Tongue (tissue), 2 donors: ENCODE data around the gene FOXC2. TPM values are rescaled to one million over a fixed set of nuclear protein-coding genes. Genes with fewer than 3 reads are reported as not detected.

Experiments
- DNase-seq: peaks from one replicate; pipeline ENCODE4 v3.0.0-alpha.2; 2015
- total RNA-seq: library from RNA; depleted of rRNA; stranded (reverse); fragments of >200 nt; gene quantifications from one replicate; pipeline ENCODE4 v1.2.3, GENCODE V29; 2014

The FOXC2 gene
- total RNA-seq, 1 donor from 2014 or later = 1.0 TPM

DNA sequence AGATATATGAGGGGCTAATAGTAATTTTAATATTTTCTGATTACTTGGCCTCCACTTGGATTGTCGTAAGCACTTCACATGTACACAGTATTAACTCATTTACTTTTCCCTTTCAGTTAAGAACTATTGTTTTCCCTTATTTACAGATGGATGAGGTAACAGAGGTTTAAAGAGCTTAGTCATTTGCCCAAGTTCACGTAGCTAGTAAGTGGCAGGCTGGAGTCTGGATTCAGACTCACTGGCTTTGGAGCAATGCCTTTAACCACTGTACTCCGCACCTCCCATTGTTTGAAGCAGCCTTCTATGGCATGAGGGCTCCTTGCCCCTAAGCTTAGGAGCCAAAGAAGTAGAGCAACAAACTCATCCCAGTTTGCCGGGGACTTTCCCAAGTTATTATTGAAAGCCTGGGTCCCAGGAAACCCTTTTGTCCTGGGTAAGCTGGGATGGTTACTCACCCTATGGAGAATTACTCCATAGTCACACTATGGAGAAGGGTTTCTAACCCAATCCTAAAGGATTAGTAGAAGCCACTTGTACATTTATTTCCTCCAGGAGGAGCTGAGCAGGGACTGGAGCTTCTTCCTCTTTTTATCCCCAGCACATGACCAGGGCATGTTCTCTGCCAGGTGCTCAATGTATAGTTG, 24.0 kb downstream of the FOXC2 start:
- no peak for DNase-seq

- no peak for DNase-seq
Observed at GRCh38 chr16:86591270-86591669, 24.6 kb downstream of the FOXC2 start.

DNA sequence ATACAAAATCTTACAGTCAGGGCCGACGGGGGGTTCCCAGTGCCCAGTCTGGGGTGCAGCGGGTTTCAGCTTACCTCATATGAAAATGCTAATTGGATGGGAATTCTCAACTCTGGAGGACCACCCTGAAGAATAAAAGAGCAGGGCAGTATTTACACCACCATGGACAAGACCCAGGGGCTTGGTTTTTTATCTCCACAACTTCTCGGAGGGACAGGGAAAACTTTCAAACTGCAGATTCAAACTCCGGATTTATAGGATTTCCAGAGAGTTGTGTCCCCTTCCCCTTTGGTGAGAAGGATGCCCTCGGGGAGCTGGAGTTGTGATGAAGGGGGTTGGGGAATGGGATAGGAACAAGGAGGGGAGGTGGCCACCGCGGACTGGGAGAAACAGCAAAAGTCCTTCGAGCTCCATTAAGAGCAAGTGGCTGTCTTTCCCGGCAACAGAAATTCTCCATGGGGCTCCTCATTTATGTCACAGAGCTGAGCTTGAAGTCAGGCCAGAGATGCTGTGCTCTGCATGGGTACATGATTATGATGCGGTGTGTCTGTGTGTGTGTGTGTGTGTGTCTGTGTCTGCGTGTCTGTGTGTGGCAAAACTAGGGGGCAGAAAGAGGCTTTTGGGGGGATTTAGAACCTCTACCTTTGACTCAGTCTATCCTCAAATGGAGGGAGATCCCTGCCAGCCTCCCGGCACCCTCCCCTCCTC, 27.4 kb downstream of the FOXC2 start:
- no peak for DNase-seq

DNA sequence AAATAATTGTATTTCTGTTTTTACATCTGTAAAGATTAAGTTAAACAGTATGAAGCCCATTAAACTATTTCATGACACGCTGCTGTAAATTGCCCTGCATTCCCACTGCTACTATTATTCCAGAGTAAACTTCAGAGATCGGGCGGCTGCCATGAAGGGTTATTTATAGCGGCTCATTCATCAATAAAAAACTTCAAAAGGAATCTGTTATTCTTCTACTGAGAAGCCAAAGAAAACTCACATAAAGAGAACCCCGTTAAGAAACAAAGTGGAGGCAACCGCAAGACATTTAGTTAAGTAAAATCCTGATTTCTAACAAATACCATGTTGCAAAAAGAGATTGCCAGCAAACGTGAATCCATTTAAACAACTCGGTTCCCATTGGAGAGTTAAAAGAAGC, 28.1 kb downstream of the FOXC2 start:
- no peak for DNase-seq

- DNase-seq = no peak
Observed at GRCh38 chr16:86595983-86596605, 29.5 kb downstream of the FOXC2 start.

DNA sequence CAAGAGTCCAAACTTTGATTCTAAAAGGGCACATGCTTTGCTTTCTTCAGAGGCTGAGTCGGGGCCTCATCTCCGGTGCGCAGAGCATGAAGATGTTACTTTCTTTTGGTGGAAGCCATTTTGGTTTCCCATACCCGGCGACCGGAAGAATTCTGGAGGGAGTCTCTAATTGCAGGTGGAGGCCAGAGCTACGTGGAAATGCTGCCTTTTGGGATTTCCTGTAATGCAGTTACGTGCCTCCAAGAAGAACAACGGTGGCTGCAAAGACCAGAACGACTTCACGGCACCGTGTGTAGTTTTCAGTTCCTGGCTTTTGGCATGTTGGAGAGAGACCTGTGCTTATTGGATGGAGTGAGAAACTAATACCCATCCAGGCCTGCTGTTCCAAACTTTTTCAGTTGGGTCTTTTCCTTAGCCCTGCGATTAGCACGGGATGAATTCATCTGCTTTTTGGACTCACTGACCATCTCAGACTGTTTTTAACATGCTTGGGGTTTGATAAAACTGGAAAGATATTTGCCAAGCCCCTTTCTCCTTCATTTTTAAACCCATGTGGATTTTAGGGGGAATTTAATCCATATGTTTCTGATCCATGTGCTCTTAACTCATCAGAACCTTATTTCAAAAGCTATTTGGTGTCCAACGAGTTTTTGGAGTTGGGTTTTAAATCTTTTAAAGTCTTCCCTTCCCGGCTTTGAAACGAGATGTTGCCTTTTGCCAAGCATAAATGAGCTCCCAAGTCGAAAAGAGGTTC, 30.7 kb downstream of the FOXC2 start:
- no peak for DNase-seq

DNA sequence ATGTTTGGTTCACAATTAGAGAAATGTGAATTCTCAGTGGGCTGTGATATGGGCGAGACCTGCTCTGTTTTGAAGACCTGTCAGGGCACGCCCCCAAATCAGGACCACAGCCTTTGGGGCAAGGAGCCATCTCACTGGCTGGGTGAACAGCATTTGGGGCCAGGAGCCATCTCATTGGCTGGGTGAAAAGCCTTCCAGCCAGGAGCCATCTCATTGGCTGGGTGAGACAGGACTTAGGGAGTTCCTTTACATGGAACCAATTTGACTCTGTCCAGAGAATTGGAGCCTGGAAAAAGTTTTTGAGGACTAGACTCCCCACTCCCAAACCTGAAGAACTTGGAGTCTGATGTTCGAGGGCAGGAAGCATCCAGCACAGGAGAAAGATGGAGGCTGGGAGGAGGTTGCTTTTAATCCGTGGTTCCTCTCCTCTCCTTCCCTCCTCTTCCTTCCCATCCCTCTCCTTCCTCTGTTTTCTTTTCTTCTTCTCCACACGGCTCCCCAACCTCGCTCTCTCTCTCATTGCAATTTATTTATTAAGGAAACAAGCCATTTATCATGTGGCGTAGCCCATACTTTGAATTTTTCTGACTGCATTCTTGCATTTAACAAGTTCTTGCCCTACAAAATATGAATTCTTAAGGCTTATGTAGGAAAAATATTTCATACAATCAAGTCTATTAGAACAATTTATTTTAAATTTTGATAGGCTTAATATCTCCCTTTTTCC, 31.4 kb downstream of the FOXC2 start:
- DNase-seq = no peak

GRCh38 chr16:86598607-86599565, 32.3 kb downstream of the FOXC2 start:
- no peak for DNase-seq

DNA sequence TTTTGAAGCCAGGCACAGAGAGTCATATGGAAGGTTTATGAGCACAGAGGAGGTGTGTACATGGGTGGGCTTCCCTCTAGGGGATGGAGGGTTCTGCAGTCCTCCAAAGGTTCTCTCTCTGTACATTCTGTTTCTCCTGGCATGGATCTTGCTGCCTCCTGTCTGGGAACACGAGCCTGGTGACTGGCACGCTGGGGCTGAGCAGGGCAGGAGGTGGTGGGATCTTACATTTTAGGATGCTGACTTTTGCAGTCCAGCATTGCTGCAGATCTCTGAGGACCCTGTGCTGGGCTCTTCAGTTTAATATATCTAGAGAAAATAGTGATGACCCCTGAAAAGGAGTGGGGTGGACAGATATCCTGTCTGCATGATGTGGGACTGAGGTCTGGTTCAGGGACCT, 34.7 kb downstream of the FOXC2 start:
- no peak for DNase-seq

DNA sequence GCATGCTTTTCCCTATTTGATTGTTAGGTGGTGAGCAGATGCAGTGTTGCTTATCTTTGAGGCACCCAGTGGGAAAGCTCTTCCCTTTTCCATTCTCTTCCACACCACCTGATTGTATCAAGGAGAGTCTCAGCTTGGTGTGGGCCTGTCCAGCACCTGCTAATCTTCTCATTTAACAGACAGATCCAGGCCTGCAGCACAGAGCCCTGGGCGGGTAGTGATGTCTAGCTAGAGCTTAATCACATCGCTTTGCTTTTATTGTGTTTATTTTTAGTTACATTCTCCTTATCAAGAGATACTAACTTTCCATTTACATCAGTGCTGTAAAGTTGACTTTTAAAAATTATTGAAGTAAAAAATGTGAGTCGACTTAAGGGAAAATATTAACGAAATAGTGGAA, 35.9 kb downstream of the FOXC2 start:
- DNase-seq = no peak

DNA sequence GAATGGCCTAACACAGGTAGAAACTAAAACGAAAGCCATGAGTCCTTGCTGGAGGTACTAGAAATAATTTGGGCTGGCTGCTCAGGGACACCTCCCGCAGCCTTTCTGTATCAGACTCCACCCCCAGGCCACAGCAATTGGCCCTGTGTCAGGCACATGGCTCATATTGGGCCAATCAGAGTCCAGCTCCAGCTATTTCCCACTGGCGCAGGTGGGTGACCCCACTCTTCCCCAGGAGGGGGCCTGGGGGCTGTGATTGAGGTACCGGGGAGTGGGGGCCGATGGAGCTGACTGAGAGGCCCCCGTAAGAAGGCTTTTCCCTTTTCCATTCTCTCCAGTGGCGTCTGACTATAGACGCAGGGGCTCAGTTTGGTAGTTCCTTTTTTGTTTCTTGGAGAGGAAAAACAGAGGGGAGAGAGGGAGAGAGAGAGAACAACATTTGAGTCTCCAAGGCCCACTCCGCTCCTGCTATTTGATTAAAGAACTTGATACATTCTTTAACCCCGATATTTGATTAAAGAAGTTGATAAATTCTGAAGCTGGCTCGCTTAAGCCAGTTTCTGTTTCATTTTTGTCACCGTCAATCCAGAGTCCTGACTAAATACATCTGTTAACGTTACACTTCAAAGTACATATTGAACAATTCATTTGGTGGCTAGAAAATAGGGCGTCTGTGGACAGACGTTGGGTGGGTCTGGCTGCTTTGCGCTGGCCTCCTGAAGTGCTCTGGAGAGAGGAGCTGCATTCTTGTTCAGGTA, 38.0 kb downstream of the FOXC2 start:
- no peak for DNase-seq

DNA sequence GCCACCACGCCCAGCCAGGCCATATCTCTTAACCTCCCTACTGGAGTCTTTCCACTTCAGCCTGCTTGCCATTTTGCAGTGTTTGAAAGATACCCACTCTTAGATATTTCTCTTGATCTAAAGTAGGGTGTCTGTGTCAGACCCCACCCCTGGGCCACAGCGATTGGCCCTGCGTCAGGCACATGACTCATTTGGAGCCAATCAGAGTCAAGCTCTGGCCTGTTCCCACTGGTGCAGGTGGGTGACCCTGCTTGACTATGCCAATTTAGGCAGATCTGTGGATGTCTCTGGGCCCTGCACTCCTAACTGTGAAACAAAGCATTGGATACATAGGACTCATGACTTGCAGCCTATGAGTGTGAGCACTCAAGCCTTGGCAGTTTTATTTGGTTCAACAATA, 39.3 kb downstream of the FOXC2 start:
- DNase-seq = no peak

GRCh38 chr16:86608301-86608747, 41.7 kb downstream of the FOXC2 start:
- DNase-seq = no peak

- DNase-seq = no peak
Observed at GRCh38 chr16:86609115-86609514, 42.5 kb downstream of the FOXC2 start.

GRCh38 chr16:86609661-86610060, 43.0 kb downstream of the FOXC2 start:
- no peak for DNase-seq

GRCh38 chr16:86610779-86611524, 44.3 kb downstream of the FOXC2 start:
- no peak for DNase-seq

DNA sequence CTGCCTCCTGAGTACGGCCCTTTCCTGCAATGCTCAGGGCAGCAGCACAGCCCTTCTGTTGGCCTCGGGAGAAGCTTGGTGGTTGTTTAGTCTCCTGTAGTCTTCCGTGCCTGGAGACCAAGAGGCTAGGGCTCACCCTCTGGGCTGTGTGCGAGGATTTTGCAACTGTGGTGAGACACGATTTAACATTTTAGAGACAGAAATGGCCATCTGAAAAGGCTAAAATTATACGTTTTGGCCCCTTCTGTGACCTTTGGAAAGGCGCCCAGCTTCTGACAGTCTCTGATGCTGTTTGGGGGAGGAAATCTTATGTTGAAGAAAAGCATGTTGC, 44.9 kb downstream of the FOXC2 start:
- DNase-seq = peak; percentile 80

DNA sequence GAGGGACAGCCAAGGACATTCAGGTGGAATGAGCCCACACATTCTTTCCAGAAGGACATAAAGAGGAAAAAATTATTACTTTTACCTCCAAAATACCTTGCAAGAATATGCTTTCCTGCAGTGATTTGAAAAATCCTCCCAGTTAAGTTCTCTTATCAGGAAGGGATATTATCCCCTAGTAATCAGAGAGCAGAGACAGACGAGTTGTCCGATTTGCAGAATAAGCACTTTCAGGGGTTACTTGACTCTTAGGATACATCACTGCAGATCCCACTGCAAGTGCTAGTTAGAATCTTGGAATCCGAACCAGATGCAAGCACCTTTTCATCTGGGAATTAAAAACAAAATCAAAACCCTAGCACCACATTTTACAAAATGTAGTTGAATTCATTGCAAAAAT, 45.3 kb downstream of the FOXC2 start:
- DNase-seq = no peak

- DNase-seq = no peak
Observed at GRCh38 chr16:86614699-86615098, 48.1 kb downstream of the FOXC2 start.

- DNase-seq = no peak
Observed at GRCh38 chr16:86616906-86617305, 50.3 kb downstream of the FOXC2 start.
